Measurements from ENCODE around the gene GAS7. TPM values are rescaled to one million over a fixed set of nuclear protein-coding genes. Genes with fewer than 3 reads are reported as not detected.

The GAS7 gene
- total RNA-seq, 1 experiment from 2014 or later, result 6.0 TPM

GRCh38 chr17:9982159-9982558, 216.2 kb downstream of the GAS7 start:
- H3K9me3 ChIP-seq (ENCODE audit: control insufficient read depth, low read depth, low read length), result no peaks in the 10 kb centered on the region
- H3K56ac ChIP-seq (ENCODE audit: insufficient read length, low read depth, low read length), result no peak overlapping the region
- no peak overlapping the region for H4K91ac ChIP-seq (ENCODE audit: insufficient read length, low read depth, low read length)
- H3K27ac ChIP-seq (ENCODE audit: insufficient read length, low read depth, low read length), result no peak overlapping the region
- no peak overlapping the region for H2BK15ac ChIP-seq (ENCODE audit: low read depth, low read length)
- H3K4me3 Mint-ChIP-seq, result no peak overlapping the region
- H4K5ac ChIP-seq (ENCODE audit: insufficient read length, low read depth, low read length), result no peak overlapping the region
- H2AFZ ChIP-seq (ENCODE audit: low read length), result no peak overlapping the region
- TF ChIP-seq CTCF (conservative IDR thresholded peaks at IDR 0.05), result peak; percentile 72
- H3K23ac ChIP-seq (ENCODE audit: insufficient read length, low read depth, low read length), result no peak overlapping the region
- H3K14ac ChIP-seq (ENCODE audit: insufficient read depth, low read length), result no peak overlapping the region
- no peaks in the 10 kb centered on the region for H3K79me1 ChIP-seq (ENCODE audit: insufficient read depth, low read depth, low read length, poor library complexity, severe bottlenecking)
- no peaks in the 10 kb centered on the region for H3K23me2 ChIP-seq (ENCODE audit: insufficient read length, low read depth, low read length, poor library complexity, severe bottlenecking)
- no peak overlapping the region for H3K18ac ChIP-seq (ENCODE audit: insufficient read length, low read depth, low read length)
- no peaks in the 10 kb centered on the region for H3K4me1 ChIP-seq (ENCODE audit: insufficient read depth, low read length)
- no CpG with 5 or more reads among the region's 3 CpGs for WGBS (ENCODE audit: extremely low coverage, insufficient read length, low lambda C conversion rate)
- H3K4me1 Mint-ChIP-seq, result peaks cover 7 to 11% of the 10 kb centered on the region in 2 experiments
- H3K9ac ChIP-seq (ENCODE audit: extremely low read depth, insufficient read length, low read length), result no peak overlapping the region
- no peaks in the 10 kb centered on the region for H3K27me3 ChIP-seq (ENCODE audit: insufficient read depth, low read length)
- no peak overlapping the region for H2BK5ac ChIP-seq (ENCODE audit: insufficient read length, low read length)
- H3K27me3 Mint-ChIP-seq (ENCODE audit: low read depth), result no peaks in the 10 kb centered on the region
- H3K9me3 Mint-ChIP-seq, result no peaks in the 10 kb centered on the region
- no peak overlapping the region for H3K4me2 ChIP-seq (ENCODE audit: insufficient read depth, insufficient read length, low read length)
- H3K27ac Mint-ChIP-seq, result no peak overlapping the region
- no peak overlapping the region for H2AK5ac ChIP-seq (ENCODE audit: insufficient read length, low read length)
- DNase-seq, result peak; percentile 81
- H4K20me1 ChIP-seq (ENCODE audit: control insufficient read depth, insufficient read depth, insufficient read length), result no peaks in the 10 kb centered on the region
- no peaks in the 10 kb centered on the region for H3K36me3 Mint-ChIP-seq (ENCODE audit: insufficient read depth in 1 of 3, low read depth in 3 of 3)
- no peak overlapping the region for H2BK12ac ChIP-seq (ENCODE audit: insufficient read length, low read depth, low read length)
- no peak overlapping the region for H3K4ac ChIP-seq (ENCODE audit: low read depth, low read length)
- no peaks in the 10 kb centered on the region for H3K79me2 ChIP-seq (ENCODE audit: insufficient read depth, low read length)
- H3T11ph ChIP-seq (ENCODE audit: low read length), result no peak overlapping the region
- H2BK120ac ChIP-seq (ENCODE audit: low read depth, low read length, poor library complexity, severe bottlenecking), result no peak overlapping the region
- no peak overlapping the region for H2BK20ac ChIP-seq (ENCODE audit: low read depth, low read length, poor library complexity, severe bottlenecking)
- H4K8ac ChIP-seq (replicated peaks; ENCODE audit: insufficient read length, low read depth, low read length), result no peak overlapping the region
